Right lung (tissue), 5 donors: Measurements from ENCODE around the gene KATNB1. TPM values are rescaled to one million over a fixed set of nuclear protein-coding genes. Genes with fewer than 3 reads are reported as not detected.
"Not testable (repeated sequence)": the region's sequence is repeated elsewhere in the genome, so short reads cannot be mapped to it uniquely, and the experiment has no call there.

Source experiments
- DNase-seq, 2 donors: peaks; one replicate each; pipeline ENCODE4 v3.0.0-alpha.2; 2013
- polyA plus RNA-seq, 5 donors: library from polyadenylated mRNA; unstranded; fragments of 120-200 nt; gene quantifications; one replicate each; pipeline versions ENCODE4 v1.2.1 to v1.2.3, GENCODE V29; 2013; ENCODE audit warnings: inconsistent platforms in 1 of 5, low replicate concordance in 1 of 5; ENCODE audit not compliant: insufficient read length in 5 of 5, insufficient read depth in 1 of 5

The KATNB1 gene
- polyA plus RNA-seq, 5 donors: 12.2 to 19.8 (median 13.3) TPM

DNA sequence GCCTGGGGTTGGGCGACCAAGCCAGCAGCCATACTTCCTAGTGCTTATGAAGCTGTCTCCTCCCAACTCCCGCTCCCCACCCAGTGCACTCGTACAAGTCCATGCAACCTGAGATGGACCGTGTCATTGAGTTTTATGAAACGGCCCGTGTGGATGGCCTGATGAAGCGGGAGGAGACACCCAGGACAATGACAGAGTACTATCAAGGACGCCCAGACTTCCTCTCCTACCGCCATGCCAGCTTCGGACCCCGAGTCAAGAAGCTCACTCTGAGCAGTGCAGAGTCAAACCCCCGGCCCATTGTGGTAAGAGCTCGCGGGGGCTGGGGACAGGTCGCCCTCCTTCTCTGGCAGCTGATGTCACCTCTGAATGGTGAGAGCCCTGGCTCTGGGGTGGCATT, 11.0 kb upstream of the KATNB1 start:
- no peak for DNase-seq

DNA sequence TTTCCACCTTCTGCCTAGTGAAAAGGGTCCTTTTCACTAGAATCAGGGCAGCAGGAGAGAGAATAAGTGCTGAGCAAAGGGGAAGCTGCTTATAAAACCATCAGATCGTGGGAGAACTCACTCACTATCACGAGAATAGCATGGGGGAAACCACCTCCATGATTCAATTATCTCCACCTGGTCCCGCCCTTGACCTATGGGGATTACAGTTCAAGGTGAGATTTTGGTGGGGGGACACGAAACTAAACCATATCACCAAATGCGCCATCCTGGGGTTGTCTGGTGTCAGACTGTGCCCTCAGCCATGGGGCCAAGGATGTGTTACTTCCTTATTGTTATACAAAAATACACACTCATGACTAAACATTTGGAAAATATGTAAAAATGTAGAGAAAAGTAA, 10.4 kb upstream of the KATNB1 start:
- no peak for DNase-seq

DNA sequence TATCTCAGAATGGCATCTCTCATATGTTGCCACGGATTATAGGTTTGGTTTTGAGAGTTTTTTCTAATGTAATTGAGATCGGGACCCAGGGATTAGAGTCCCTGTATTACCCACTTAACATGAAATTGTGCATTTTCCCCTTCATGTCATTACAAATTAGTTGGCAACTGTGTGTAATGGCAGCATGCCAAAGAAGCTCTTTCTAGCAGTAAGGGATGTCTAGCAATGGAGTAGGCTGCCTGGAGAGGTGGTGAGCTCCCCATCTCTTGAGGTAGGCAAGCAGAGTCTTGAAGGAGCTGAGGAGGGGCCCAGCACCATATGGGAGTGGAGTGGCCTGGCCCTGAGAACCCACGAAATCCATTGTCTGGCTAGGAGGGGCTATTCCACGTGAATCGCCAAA, 10.0 kb upstream of the KATNB1 start:
- DNase-seq: no peak

DNA sequence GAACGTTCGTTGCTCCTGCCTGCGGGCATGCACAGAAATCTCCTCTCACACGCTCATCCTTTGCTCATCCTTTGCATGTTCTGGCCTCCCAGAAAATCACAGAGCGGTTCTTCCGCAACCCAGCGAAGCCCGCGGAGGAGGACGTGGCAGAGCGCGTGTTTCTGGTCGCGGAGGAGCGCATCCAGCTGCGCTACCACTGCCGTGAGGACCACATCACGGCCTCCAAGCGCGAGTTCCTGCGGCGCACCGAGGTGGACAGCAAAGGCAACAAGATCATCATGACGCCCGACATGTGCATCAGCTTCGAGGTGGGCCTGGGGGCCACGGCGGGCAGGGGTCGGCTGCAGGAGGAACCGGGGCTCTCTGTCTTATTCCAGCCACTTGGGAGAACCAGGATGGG, 9.6 kb upstream of the KATNB1 start:
- no peak for DNase-seq

DNA sequence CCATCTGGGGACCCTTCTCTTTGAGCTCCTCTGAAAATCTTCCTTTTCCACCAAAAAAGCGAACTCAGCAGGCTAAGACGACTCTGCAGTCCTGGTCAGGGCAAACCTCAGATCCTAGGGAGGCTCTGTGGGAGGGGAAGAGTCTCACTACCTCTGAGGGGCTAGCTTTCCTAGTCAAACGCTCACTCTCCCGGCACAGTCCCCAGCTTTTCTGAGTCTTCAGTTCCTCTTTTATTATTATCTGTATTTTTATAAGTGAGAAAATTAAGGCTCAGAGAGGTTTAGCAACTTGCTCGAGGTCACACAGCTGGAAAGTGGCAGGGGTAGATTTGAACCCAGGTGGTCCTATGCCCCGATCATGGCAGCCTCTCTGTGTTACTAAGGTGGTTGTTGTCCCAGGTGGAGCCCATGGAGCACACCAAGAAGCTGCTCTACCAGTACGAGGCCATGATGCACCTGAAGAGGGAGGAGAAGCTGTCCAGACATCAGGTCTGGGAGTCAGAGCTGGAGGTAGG, 9.1 kb upstream of the KATNB1 start:
- no peak for DNase-seq

DNA sequence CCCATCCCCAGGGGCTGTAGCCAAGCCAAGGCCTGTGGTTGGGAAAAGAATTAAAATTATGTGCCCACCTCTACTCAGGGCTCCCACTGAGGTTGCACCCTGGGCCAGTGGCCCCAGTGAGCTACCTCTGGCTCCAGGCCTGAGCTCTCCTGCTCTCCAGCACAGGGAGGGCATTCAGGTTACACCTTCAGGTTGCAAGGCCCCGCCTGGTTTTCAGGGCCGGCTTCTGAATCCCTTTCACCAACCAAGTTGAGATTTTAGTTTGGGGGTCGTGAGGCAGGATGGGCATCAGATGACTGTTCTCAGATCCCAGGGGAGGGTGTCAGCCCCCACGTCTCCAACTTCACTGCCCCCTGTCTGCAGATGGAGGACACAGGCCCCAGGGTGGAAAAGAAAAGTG, 8.0 kb upstream of the KATNB1 start:
- no peak for DNase-seq

DNA sequence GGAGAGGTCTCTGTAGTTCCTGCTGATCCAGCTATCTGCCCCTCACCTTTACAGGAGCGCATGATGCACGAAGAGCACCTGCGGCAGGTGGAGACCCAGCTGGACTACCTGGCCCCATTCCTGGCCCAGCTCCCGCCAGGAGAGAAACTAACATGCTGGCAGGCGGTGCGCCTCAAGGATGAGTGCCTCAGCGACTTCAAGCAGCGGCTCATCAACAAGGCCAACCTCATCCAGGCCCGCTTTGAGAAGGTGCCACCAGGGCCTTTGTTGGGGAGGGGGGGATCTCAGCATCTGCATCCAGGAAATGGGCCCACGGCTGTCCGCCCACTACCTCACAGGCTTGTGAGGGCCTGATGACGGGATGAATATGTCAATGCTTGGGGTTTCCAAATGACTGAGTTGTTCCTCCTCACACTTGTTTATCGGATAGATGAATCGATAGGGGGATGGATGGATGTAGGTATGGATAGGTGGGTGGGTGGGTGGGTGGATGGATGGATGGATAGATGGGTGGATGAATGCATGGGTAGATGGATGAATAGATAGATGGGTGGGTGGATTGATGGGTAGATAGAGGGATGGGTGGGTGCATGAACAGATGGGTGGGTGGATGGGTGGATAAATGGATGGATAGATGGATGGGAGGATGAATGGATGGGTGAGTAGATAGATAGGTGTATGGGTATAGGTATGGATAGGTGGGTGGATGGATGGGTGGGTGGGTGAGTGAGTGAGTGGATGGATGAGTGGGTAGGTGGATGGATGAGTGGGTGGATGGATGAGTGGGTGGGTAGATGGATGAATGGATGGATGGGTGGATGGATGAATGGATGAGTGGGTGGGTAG, 7.0 kb upstream of the KATNB1 start:
- DNase-seq: no peak

DNA sequence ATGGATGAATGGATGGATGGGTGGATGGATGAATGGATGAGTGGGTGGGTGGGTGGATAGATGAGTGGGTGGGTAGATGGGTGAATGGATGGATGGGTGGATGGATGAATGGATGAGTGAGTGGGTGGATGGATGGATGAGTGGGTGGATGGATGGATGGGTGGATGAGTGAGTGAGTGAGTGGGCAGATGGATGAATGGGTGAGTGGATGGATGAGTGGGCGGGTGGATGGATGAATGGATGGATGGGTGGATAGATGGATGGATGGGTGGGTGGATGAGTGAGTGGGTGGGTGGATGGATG, 6.4 kb upstream of the KATNB1 start:
- DNase-seq: no peak

DNA sequence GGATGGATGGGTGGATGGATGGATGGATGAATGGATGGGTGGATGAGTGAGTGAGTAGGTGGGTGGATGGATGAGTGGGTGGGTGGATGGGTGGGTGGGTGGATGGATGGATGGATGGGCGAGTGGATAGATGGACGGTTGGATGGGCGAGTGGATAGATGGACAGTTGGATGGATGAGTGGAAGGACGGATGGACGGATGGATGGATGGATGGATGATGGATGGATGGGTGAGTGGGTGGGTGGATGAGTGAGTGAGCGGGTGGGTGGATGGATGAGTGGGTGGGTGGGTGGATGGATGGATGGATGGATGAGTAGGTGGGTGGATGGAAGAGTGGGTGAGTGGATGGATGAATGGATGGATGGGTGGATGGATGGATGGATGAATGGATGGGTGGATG, 5.7 kb upstream of the KATNB1 start:
- DNase-seq: not testable (repeated sequence)

DNA sequence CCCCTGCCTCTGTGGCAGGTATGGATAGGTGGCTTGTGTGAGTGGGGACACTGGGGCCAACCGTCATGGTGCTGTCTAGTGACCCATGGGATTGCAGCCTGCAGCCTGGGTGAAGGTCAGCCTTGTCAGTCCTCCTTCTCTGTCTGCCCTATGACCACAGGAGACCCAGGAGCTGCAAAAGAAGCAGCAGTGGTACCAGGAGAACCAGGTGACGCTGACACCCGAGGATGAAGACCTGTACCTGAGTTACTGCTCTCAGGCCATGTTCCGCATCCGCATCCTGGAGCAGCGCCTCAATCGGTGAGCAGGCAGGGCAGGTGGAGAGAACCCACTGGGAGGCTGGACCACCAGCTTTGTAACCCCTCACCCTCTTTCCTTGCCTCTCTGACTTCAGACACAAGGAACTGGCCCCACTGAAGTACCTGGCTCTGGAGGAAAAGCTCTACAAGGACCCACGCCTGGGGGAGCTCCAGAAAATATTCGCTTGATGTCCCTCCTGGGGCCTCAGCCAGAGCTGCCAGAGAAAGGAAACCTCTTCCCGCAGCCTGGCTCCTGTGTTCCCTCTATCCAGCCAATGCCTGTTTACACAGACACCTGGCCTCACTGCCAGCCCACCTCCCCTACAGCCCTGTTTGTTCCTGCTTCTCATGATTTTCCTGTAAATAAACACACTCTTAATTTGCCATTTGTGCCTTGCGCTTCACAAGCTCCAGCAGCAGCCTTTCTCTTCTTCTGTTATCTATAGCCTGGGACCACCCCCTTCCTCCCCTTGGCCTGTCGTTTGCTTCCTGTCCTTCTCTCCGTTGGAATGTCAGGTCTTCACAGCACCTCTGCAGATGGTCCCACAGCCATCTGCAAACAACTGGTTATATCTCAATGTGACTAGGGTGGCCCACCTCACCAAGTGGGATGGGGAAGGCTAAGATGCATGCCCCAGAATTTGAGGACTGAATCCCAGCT, 4.5 kb upstream of the KATNB1 start:
- no peak for DNase-seq

DNA sequence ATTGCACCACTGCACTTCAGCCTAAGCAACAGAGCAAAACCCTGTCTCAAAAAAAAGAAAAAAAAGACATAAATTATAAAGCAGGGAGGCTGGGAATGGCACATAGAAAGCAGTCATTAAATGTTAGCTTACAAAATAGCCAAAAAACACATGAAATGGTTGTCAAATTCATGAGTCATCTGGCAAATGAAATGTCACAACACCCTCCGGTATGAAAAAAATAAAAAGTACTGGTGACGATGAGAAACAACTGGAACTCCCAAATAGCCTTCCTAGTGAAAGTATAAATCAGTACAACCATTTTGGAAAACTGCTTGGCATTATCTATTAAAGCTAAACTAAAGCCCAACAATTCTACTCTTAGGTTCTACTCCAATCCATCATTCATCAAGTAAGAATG, 3.5 kb upstream of the KATNB1 start:
- DNase-seq: no peak

DNA sequence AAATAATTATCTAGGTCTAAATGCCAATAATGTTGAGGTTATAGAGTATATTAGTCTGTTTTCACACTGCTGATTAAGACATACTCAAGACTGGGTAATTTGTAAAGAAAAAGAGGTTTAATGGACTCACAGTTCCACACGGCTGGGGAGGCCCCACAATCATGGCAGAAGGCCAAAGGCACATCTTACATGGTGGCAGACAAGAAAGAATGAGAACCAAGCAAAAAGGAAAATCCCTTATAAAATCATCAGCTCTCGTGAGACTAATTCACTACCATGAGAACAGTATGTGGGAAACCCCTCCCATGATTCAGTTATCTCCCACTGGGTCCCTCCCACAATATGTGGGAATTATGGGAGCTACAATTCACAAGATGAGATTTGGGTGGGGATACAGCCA, 2.9 kb upstream of the KATNB1 start:
- DNase-seq: no peak

DNA sequence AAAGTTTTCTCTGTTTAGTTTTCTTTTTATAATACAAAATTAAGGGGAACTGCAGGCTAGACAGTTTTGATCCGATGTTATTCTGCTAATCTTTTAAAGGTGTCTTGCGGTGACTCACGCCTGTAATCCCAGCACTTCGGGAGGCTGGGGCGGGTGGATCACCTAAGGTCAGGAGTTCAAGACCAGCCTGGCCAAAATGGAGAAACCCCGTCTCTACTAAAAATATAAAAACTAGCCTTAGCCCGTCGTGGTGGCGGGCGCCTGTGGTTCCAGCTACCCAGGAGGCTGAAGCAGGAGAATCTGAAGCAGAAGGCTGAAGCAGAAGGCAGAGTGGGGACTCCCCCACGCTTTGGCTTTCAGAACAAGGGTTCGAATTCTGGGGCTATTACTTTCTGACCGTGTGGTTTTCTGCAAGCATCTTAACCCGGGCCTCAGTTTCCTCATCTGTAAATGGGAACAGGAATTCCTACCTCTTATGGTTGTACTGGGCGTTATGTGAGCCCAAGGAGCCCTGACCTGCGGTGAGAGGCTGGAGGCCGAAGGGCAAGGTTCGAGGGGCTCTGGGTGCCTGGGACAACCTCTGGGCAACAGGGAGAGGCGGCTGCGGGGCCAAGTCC, 1.2 kb upstream of the KATNB1 start:
- no peak for DNase-seq

DNA sequence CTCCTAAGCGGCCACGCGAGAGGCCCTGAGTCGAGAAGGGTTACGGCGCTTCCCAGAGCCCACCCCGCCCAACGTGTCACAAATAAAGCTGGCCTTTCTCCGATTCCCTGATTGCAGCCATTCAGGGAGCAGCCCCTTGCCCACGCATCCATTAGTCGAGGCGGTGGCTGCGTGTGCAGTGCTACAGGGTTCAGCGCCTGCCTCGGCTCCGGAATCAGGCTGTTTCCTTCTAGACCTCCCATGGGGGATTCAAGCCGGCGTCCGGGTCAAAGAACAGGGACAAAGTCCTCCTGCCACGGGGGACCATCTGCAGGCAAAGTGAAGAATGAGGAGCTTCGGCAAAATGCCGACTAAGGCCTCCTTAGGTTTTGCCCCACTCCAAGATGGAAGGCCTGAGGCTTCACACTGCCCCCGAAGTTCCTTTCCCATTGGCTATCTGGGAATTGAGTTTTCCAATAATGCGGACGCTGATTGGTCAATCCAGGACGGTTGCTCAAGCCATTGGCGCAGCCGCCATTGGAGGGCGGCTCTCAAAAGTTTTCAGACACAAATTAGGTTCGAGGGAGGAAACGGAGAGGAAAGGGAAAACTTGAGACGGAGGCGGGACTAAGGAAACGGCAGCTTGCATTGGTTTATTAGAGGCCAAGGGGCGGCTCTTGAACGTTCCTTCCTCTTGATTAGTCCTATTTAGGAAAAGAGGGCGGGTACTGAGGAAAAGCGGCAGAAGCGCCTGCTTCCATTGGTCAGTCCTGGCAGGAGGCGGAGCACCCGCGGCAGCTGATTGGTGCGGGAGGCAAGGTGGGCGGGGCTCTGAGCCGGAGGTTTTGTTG, 430 bp upstream of the KATNB1 start:
- DNase-seq: peak; percentile 99 to 100

DNA sequence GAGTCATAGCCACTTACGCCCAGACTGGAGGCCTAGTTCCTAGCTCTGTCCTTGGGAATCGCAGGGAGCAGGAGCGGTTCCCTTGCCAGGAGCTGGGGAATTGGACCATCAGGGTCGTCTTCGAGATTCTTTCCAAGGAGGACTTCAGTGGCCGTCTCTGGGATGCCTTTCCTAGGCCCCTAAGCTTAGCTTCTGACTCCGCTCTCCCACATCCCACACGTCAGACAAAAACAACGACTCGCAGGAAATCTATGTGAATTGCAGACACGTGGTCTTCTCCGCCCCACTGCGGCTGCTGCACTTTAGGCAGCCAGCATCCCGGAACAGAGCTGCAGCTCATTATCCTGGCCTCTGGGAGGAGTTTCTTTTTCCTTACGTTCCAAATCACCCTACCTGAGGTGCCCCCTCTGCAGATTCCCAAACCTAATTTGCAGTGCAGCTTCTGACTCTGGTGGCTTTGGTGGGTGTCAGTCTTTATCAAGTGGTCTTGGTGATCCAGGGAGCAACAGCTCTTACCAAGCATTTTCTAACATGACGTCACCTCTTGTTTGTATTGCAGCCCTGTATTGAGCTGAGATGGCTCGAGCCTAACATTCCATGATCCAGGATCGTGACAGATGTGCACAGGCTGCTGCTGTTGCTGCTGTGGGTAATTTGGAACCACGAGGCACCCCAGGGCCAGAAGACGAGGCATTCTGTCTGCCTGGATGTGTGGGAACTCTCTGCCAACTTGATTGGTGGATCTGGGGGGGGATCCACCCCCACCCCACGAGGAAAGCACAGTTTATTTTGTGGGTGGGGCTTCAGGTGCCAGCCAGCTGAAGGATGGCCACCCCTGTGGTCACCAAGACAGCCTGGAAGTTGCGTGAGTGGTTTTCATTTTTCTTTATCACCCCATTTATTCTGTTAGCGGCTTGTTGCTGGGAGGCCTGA, 1.1 kb downstream of the KATNB1 start:
- peak; percentile 50 to 69 for DNase-seq

DNA sequence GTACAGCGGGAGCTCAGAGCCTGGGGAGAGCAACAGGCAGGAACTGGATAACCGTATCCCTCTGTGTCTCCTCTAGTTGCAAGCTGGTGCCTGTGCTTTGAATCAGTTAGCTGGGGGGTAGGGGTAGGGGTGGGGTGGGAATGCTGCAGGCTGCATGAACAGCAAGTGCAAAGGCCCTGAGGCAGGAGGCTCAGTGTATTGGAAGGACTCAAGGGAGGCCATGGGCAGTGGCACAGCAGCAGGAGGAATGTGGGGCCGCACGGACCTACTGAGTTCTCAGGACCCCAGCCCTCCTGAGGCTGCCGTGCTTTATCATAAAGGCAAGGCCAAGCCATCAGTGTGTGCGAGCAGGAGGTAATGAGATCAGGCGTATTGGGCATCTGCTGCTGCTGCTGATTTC, 3.3 kb downstream of the KATNB1 start:
- no peak for DNase-seq

DNA sequence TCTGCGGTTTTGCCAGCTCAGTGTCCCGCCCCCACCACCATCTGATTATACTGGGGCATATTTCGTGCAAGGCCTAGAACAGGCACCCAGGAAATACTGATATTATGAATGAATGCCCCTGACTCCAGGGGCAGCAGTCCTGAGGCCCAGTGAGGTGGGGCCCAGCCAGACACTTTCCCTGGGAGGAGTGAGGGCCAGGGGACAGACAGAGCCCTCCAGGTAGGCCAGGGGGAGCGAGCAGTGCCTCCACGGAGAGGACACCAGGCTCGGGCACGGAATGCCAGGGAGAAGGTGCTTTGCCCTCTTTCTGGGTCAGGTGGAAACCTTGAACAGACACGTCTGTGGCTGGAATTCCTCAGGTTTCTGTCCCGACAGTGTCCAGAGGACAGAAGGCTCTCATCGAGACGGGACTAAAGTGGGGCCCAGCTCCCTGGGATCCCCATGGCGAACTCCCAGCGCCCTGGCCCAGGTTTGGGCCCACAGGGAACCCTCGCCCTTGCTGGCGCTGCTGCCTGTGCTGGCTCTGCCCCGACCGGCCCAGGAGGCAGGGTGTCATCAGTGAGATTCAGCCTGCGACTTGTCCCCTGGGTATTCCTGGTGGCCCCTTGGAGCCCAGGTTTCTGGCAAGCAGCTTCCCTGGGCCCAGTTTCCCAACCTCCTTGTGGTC, 4.3 kb downstream of the KATNB1 start:
- DNase-seq: no peak

DNA sequence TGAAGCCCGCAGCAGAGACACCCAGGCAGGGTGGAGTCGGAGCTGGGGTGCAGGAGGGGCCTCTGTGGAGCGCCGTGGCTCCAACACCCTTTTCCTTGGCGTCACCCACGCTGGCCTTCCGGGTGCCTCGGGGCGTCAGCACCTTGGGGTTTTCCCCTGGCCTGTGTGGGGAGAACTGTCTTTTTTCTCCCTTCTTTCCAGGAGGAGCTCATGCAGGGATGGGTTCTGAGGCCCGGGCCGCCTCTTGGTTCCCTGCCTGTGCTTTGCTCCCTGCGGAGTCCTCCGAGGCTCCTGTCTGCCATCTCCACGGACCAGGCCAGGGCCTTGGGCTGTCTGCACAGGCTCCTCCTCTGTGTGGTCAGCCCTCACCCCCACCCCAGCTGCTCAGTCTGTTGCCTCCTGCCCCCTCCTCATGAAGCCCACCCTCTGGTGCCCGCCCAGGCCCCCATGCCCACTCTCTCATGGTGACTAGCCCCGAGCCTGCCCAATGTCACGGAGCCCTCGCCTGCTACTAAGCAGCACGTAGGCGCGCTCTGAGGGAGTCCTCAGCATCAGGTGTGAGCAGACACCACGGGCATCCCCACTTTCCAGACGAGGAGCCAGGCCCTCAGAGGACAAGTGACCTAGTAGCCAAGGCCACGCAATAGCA, 5.0 kb downstream of the KATNB1 start:
- no peak for DNase-seq

DNA sequence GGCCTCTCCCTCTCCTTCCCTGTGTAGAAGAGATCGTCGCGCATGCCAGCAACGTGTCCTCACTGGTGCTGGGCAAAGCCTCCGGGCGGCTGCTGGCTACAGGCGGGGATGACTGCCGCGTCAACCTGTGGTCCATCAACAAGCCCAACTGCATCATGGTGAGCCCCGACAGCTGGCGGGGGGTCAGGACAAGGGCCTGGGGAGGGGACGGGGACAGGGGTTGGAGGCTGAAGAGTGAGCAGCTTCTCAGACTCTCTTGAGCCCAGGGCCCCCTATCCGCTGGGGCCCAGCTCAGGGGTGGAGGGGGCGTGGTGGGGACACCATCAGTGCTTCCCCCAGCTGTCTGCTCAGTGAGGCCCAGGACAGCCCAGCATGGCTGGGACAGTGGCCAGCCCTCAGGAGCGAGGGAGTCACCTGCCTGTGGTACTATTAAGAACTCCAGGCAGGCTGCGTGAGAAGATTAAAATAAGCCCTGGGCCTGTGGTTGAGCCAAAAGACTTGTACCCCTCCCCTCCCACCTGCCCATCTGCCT, 6.2 kb downstream of the KATNB1 start:
- DNase-seq: no peak
